ENCODE measurements around the gene TBC1D9. TPM values are rescaled to one million over a fixed set of nuclear protein-coding genes. Genes with fewer than 3 reads are reported as not detected.

The TBC1D9 gene
- total RNA-seq, 2 experiments from 2014 or later = 0.20 to 0.33 TPM

DNA sequence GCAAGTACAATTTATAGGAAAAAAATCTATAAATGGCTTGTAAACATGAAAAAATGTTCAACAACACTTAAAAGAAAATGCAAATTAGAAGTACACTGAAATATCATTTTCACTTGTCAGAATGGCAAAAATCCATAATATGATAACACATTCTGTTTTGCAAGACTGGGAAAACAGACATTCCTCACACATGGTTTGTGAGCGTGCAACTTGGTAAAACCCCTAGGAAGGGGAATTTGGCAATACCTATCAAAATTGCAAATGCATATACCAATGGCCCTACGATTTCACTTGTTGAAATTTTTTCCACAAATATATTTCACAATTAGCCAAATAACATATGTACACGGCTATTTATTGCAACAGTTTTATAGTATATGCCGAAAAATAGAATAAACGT, 31.4 kb downstream of the TBC1D9 start:
- no peak overlapping the region for H3K4me3 Mint-ChIP-seq
- no peak for ATAC-seq (ENCODE audit: poor library complexity)
- H3K9me3 Mint-ChIP-seq = no peaks in the 10 kb centered on the region
- peak in 2 of 14 experiments; percentile 19 to 37 for DNase-seq
- peaks cover 0 to under 1% of the 10 kb centered on the region in 2 experiments for H3K27me3 ChIP-seq (ENCODE audit: control insufficient read depth in 1 of 2, insufficient read depth in 2 of 2, low read length in 2 of 2)
- no peaks in the 10 kb centered on the region for H3K9me3 ChIP-seq (ENCODE audit: control insufficient read depth in 1 of 2, insufficient read depth in 1 of 2, low read length in 2 of 2)
- ChIA-PET POLR2A (no interaction called here), CTCF (interaction anchor here (0.9 kb wide), 1 partner anchor 11 kb away, joined by 3 read pairs; no protein-coding TSS in a partner anchor)
- peaks cover 12% of the 10 kb centered on the region for H3K4me1 Mint-ChIP-seq (ENCODE audit: low read depth)
- no peaks in the 10 kb centered on the region for H3K36me3 ChIP-seq (ENCODE audit: insufficient read depth, low read length)
- TF ChIP-seq, protein P1, sequence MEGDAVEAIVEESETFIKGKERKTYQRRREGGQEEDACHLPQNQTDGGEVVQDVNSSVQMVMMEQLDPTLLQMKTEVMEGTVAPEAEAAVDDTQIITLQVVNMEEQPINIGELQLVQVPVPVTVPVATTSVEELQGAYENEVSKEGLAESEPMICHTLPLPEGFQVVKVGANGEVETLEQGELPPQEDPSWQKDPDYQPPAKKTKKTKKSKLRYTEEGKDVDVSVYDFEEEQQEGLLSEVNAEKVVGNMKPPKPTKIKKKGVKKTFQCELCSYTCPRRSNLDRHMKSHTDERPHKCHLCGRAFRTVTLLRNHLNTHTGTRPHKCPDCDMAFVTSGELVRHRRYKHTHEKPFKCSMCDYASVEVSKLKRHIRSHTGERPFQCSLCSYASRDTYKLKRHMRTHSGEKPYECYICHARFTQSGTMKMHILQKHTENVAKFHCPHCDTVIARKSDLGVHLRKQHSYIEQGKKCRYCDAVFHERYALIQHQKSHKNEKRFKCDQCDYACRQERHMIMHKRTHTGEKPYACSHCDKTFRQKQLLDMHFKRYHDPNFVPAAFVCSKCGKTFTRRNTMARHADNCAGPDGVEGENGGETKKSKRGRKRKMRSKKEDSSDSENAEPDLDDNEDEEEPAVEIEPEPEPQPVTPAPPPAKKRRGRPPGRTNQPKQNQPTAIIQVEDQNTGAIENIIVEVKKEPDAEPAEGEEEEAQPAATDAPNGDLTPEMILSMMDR (IDR thresholded peaks at IDR 0.05) = no peak
- no peaks in the 10 kb centered on the region for H3K36me3 Mint-ChIP-seq (ENCODE audit: low read depth)
- H3K27ac Mint-ChIP-seq = no peak overlapping the region
- H3K4me1 ChIP-seq (ENCODE audit: insufficient read depth, low read length) = peaks cover 9% of the 10 kb centered on the region
- intact Hi-C loops (cut with DNase I, micrococcal nuclease) = no loop called here
- H3K27me3 Mint-ChIP-seq = peaks cover 4% of the 10 kb centered on the region
- H3K4me3 ChIP-seq (ENCODE audit: low read length) = no peak overlapping the region
- H3K27ac ChIP-seq (ENCODE audit: low read depth in 1 of 2, low read length in 2 of 2) = no peak overlapping the region

GRCh38 chr4:140720387-140721304, 35.5 kb downstream of the TBC1D9 start:
- CTCF ChIA-PET = interaction anchor here (1.2 kb wide), 1 partner anchor 58 kb away, joined by 3 read pairs; no protein-coding TSS in a partner anchor
- ATAC-seq (ENCODE audit: poor library complexity) (no peak), DNase-seq (no peak)
- peaks cover 12% of the 10 kb centered on the region for H3K4me1 Mint-ChIP-seq (ENCODE audit: low read depth)
- H3K27ac Mint-ChIP-seq = no peak overlapping the region
- Histone ChIP-seq H3K36me3 (ENCODE audit: insufficient read depth, low read length) (no peaks in the 10 kb centered on the region), H3K9me3 (ENCODE audit: control insufficient read depth in 1 of 2, insufficient read depth in 1 of 2, low read length in 2 of 2) (no peaks in the 10 kb centered on the region), H3K4me1 (ENCODE audit: insufficient read depth, low read length) (peaks cover 9% of the 10 kb centered on the region), H3K27ac (ENCODE audit: low read depth in 1 of 2, low read length in 2 of 2) (no peak overlapping the region), H3K27me3 (ENCODE audit: control insufficient read depth in 1 of 2, insufficient read depth in 2 of 2, low read length in 2 of 2) (no peaks in the 10 kb centered on the region), H3K4me3 (ENCODE audit: low read length) (peak overlapping the region; percentile 34)
- H3K27me3 Mint-ChIP-seq = no peaks in the 10 kb centered on the region
- H3K9me3 Mint-ChIP-seq = no peaks in the 10 kb centered on the region
- POLR2A ChIA-PET = no interaction called here
- TF ChIP-seq, protein P1 (IDR thresholded peaks at IDR 0.05) = no peak
- H3K4me3 Mint-ChIP-seq = peak overlapping the region; percentile 50
- intact Hi-C loops (cut with DNase I, micrococcal nuclease) = no loop called here
- no peaks in the 10 kb centered on the region for H3K36me3 Mint-ChIP-seq (ENCODE audit: low read depth)

DNA sequence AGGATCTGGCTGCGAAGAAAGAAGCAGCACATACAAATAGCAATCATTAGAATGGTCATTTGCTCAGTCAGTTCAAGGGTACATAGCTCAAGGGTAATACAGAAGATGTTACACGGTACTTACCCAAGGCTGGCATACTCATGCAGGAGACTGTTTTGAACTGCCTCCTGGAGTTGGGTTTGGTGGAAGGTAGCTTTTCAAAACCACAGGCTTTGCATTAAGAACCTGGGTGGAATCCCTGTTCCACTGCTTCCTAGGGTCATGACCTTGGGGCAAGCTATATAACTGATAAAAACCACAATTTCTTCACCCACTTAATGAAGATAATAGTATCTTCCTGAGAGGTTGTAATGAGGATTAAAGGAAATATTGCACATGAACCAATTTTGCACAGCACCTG, 36.5 kb downstream of the TBC1D9 start:
- ATAC-seq (ENCODE audit: poor library complexity) (no peak), DNase-seq (no peak)
- Mint-ChIP-seq H3K4me1 (ENCODE audit: low read depth) (peaks cover 12% of the 10 kb centered on the region), H3K27me3 (no peaks in the 10 kb centered on the region), H3K4me3 (peak overlapping the region; percentile 5), H3K36me3 (ENCODE audit: low read depth) (no peaks in the 10 kb centered on the region), H3K27ac (no peak overlapping the region), H3K9me3 (no peaks in the 10 kb centered on the region)
- peaks cover 9% of the 10 kb centered on the region for H3K4me1 ChIP-seq (ENCODE audit: insufficient read depth, low read length)
- H3K9me3 ChIP-seq (ENCODE audit: control insufficient read depth in 1 of 2, insufficient read depth in 1 of 2, low read length in 2 of 2) = no peaks in the 10 kb centered on the region
- TF ChIP-seq, protein P1 (IDR thresholded peaks at IDR 0.05) = no peak
- POLR2A ChIA-PET = no interaction called here
- H3K36me3 ChIP-seq (ENCODE audit: insufficient read depth, low read length) = no peaks in the 10 kb centered on the region
- no peak overlapping the region for H3K4me3 ChIP-seq (ENCODE audit: low read length)
- no peak overlapping the region for H3K27ac ChIP-seq (ENCODE audit: low read depth in 1 of 2, low read length in 2 of 2)
- intact Hi-C loops (cut with DNase I, micrococcal nuclease) = no loop called here
- CTCF ChIA-PET = no interaction called here
- H3K27me3 ChIP-seq (ENCODE audit: control insufficient read depth in 1 of 2, insufficient read depth in 2 of 2, low read length in 2 of 2) = no peaks in the 10 kb centered on the region

Measured in CD4-positive, alpha-beta T cell (primary cell).